PC-3 (cell line): Measurements from ENCODE around the gene IGSF23. TPM values are rescaled to one million over a fixed set of nuclear protein-coding genes. Genes with fewer than 3 reads are reported as not detected.

Experiments used
- ATAC-seq: fragments of 200-7000 bp; cut with Tn5 transposase; 2 replicates; pipeline ENCODE4 v1.9.1; 2020; ENCODE audit warnings: mild to moderate bottlenecking, moderate library complexity
- BruUV-seq: library from RNA; stranded (reverse); fragments of 400-500 nt; replicated peaks from 2 replicates; lab custom pipeline; 2021; lab: Mats Ljungman, UMichigan
- CTCF ChIA-PET: fragments of 300-600 bp; sonication (Branson Sonifier 250); formaldehyde crosslinking; loops from one replicate; lab custom pipeline; 2022; ENCODE audit warnings: antibody characterized with exemption; lab: Charles Lee
- POLR2A ChIA-PET: fragments of 300-600 bp; sonication (Branson Sonifier 250); formaldehyde crosslinking; loops from one replicate; lab custom pipeline; 2022; ENCODE audit warnings: antibody characterized with exemption; ENCODE audit not compliant: unreplicated experiment; lab: Charles Lee
- DNase-seq: peaks from one replicate; pipeline ENCODE4 v3.0.0-alpha.2; 2015
- H2AFZ ChIP-seq: fragments of 300-600 bp; sonication (generic); 2 replicates; pipeline ENCODE4 v1.6.0; 2016; ENCODE audit warnings: antibody characterized with exemption, low read length
- H3F3A ChIP-seq: fragments of 300-600 bp; sonication (generic); one replicate; pipeline ENCODE4 v1.6.0; 2017; ENCODE audit warnings: antibody characterized with exemption, low read length, control low read depth, mild to moderate bottlenecking; ENCODE audit not compliant: unreplicated experiment
- H3K27ac ChIP-seq: fragments of 300-600 bp; sonication (generic); 2 replicates; pipeline ENCODE4 v1.5.1; 2016; ENCODE audit warnings: mild to moderate bottlenecking, low read length
- H3K27me3 ChIP-seq: fragments of 300-600 bp; sonication (generic); 2 replicates; pipeline ENCODE4 v1.6.1; 2016; ENCODE audit warnings: low read length, mixed read lengths
- H3K36me3 ChIP-seq: fragments of 300-600 bp; sonication (generic); 2 replicates; pipeline ENCODE4 v1.6.1; 2016; ENCODE audit warnings: low read depth, mixed run types, low read length, mixed read lengths
- H3K4me1 ChIP-seq: fragments of 300-600 bp; sonication (generic); 2 replicates; pipeline ENCODE4 v1.5.1; 2016; ENCODE audit warnings: low read length; ENCODE audit not compliant: insufficient read depth
- H3K4me2 ChIP-seq: fragments of 300-600 bp; sonication (generic); 2 replicates; pipeline ENCODE4 v1.6.0; 2016; ENCODE audit warnings: low read length
- H3K4me3 ChIP-seq: fragments of 300-600 bp; sonication (generic); 2 replicates; pipeline ENCODE4 v1.5.1; 2016; ENCODE audit warnings: mild to moderate bottlenecking, low read length, mixed read lengths
- H3K79me2 ChIP-seq: fragments of 300-600 bp; sonication (generic); 2 replicates; pipeline ENCODE4 v1.6.1; 2017; ENCODE audit warnings: low read length, mixed read lengths
- H3K9ac ChIP-seq: fragments of 300-600 bp; sonication (generic); 2 replicates; pipeline ENCODE4 v1.6.0; 2016; ENCODE audit warnings: mild to moderate bottlenecking, low read length
- H3K9me2 ChIP-seq: fragments of 300-600 bp; sonication (generic); replicated peaks from 2 replicates; pipeline ENCODE4 v1.6.1; 2016; ENCODE audit warnings: mixed run types, low read length, mixed read lengths
- H3K9me3 ChIP-seq: fragments of 300-600 bp; sonication (generic); 2 replicates; pipeline ENCODE4 v1.6.1; 2016; ENCODE audit warnings: low read length, mixed read lengths
- H4K20me1 ChIP-seq: fragments of 300-600 bp; sonication (generic); 2 replicates; pipeline ENCODE4 v1.6.1; 2016; ENCODE audit warnings: low read length, mixed read lengths
- CTCF ChIP-seq: fragments of 300-600 bp; sonication (generic); conservative IDR thresholded peaks from 2 replicates; pipeline ENCODE4 v1.5.1; 2017; ENCODE audit warnings: antibody characterized with exemption, low read depth, mild to moderate bottlenecking, low read length
- EZH2 ChIP-seq: fragments of 300-600 bp; sonication (generic); IDR thresholded peaks from one replicate; pipeline ENCODE4 v1.6.1; 2017; ENCODE audit warnings: antibody characterized with exemption, mild to moderate bottlenecking, low read length; ENCODE audit not compliant: unreplicated experiment
- EZH2phosphoT487 ChIP-seq: fragments of 300-600 bp; sonication (generic); IDR thresholded peaks from 2 replicates; pipeline ENCODE4 v1.6.1; 2018; ENCODE audit warnings: mild to moderate bottlenecking, antibody characterized with exemption, low read length, borderline replicate concordance
- intact Hi-C: fragments of 100-400 bp; cut with micrococcal nuclease; formaldehyde crosslinking; loops from 2 replicates; pipeline ENCODE4 v1.9.0; 2023
- total RNA-seq: library from RNA; depleted of rRNA; stranded (reverse); fragments of >200 nt; gene quantifications from 2 replicates; pipeline ENCODE4 v1.2.3, GENCODE V29; 2014

IGSF23 gene
- total RNA-seq, 1 experiment from 2014 or later = not detected

- ChIA-PET POLR2A (no interaction called here), CTCF (no interaction called here)
- intact Hi-C loops = no loop called here
- no peak for DNase-seq
- no peaks in the 10 kb centered on the region for H3K36me3 ChIP-seq
- no peaks in the 10 kb centered on the region for H3K79me2 ChIP-seq
- peaks cover 27% of the 10 kb centered on the region for H3K4me1 ChIP-seq
- no peaks in the 10 kb centered on the region for H3K27me3 ChIP-seq
- no peak overlapping the region for H2AFZ ChIP-seq
- TF ChIP-seq CTCF = no peak
- TF ChIP-seq EZH2phosphoT487 = no peak
- no peak for TF ChIP-seq EZH2
- no peaks in the 10 kb centered on the region for H3F3A ChIP-seq
- BruUV-seq = no TSS peak
- no peaks in the 10 kb centered on the region for H4K20me1 ChIP-seq
- no peak overlapping the region for H3K9ac ChIP-seq
- no peak for ATAC-seq
- no peaks in the 10 kb centered on the region for H3K9me3 ChIP-seq
- no peak overlapping the region for H3K4me2 ChIP-seq
- no peak overlapping the region for H3K4me3 ChIP-seq
- no peaks in the 10 kb centered on the region for H3K9me2 ChIP-seq
- no peak overlapping the region for H3K27ac ChIP-seq
These were observed 68.8 kb downstream of the IGSF23 start for GRCh38 chr19:44681992-44682790.

- Histone ChIP-seq H3K4me2 (no peak overlapping the region), H3K36me3 (no peaks in the 10 kb centered on the region), H3K4me3 (no peak overlapping the region), H3K9me2 (no peaks in the 10 kb centered on the region), H3K4me1 (peaks cover 23% of the 10 kb centered on the region), H3K9ac (no peak overlapping the region), H2AFZ (no peak overlapping the region), H3K79me2 (no peaks in the 10 kb centered on the region), H3F3A (no peaks in the 10 kb centered on the region), H4K20me1 (no peaks in the 10 kb centered on the region), H3K27me3 (no peaks in the 10 kb centered on the region), H3K27ac (no peak overlapping the region), H3K9me3 (no peaks in the 10 kb centered on the region)
- BruUV-seq = no TSS peak
- no peak for DNase-seq
- CTCF ChIA-PET = no interaction called here
- ATAC-seq = no peak
- TF ChIP-seq EZH2 = no peak
- no peak for TF ChIP-seq CTCF
- no peak for TF ChIP-seq EZH2phosphoT487
- intact Hi-C loops = no loop called here
- POLR2A ChIA-PET = no interaction called here
These were observed 69.4 kb downstream of the IGSF23 start for GRCh38 chr19:44682807-44683206.
